ENCODE results near the gene XRN2.

The XRN2 gene

DNA sequence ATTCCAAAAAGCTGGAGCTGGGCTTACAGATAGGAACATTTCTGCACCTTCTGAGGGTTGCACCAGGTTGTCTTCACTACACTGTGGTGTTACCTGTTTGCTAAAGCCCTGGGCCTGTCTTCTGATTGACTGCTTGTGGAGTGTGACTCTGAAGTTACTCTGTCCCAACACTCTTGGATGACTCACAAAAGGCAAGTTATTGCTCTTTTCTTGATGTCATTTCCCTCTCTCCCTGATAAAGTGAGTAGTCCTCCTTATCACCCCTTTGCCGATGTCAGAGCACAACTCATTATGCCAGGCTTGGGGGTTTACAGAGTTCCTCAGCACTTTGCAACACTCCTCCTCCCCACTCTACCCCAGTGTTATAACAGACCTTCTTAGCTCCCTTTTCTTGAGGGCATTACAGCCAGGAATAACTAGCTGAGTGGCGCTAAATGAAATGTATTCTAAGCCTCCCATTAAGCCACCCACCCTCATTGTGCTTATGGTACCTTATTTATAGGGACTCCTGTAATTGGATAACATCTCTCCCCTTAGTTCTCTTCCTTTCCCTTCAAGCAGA, 130.3 kb downstream of the XRN2 start:
- no peak for TF ChIP-seq SIN3A (IDR thresholded peaks at IDR 0.05; ENCODE audit: borderline replicate concordance, insufficient read depth, low read length)
- TF ChIP-seq, protein P1, sequence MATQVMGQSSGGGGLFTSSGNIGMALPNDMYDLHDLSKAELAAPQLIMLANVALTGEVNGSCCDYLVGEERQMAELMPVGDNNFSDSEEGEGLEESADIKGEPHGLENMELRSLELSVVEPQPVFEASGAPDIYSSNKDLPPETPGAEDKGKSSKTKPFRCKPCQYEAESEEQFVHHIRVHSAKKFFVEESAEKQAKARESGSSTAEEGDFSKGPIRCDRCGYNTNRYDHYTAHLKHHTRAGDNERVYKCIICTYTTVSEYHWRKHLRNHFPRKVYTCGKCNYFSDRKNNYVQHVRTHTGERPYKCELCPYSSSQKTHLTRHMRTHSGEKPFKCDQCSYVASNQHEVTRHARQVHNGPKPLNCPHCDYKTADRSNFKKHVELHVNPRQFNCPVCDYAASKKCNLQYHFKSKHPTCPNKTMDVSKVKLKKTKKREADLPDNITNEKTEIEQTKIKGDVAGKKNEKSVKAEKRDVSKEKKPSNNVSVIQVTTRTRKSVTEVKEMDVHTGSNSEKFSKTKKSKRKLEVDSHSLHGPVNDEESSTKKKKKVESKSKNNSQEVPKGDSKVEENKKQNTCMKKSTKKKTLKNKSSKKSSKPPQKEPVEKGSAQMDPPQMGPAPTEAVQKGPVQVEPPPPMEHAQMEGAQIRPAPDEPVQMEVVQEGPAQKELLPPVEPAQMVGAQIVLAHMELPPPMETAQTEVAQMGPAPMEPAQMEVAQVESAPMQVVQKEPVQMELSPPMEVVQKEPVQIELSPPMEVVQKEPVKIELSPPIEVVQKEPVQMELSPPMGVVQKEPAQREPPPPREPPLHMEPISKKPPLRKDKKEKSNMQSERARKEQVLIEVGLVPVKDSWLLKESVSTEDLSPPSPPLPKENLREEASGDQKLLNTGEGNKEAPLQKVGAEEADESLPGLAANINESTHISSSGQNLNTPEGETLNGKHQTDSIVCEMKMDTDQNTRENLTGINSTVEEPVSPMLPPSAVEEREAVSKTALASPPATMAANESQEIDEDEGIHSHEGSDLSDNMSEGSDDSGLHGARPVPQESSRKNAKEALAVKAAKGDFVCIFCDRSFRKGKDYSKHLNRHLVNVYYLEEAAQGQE (IDR thresholded peaks at IDR 0.05; ENCODE audit: insufficient read depth in 1 of 2, low read depth in 2 of 2, low read length in 2 of 2), result no peak
- no peak for TF ChIP-seq FOXP2 (optimal IDR thresholded peaks at IDR 0.05; ENCODE audit: borderline replicate concordance, extremely low read depth, extremely low read length, insufficient read depth)
- no peak for TF ChIP-seq POLR2AphosphoS5 (IDR thresholded peaks at IDR 0.05; ENCODE audit: low read depth, low read length)
- TF ChIP-seq TAF1 (IDR thresholded peaks at IDR 0.05; ENCODE audit: borderline replicate concordance, insufficient read depth, low read length), result no peak

DNA sequence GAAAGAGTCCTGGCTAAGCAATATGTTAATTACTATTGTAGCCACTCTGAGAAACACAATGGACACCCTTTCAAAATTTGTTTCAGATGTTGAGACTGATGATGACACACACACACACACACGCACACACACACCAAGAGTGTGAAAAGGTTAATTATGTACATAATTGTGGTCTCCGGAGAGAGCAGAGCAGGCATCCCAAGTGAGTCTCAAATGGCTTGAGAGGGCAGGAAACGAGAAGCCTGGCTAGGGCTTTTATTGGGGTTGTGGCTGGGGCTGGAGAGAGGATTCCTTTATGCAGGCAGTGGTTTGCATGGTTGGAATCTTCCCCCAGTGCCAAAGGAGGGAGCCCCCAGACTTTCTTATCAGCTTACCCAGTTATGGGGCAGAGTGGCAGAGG, 132.4 kb downstream of the XRN2 start:
- TF ChIP-seq FOXP2 (optimal IDR thresholded peaks at IDR 0.05; ENCODE audit: borderline replicate concordance, extremely low read depth, extremely low read length, insufficient read depth) (no peak), TAF1 (IDR thresholded peaks at IDR 0.05; ENCODE audit: borderline replicate concordance, insufficient read depth, low read length) (no peak), POLR2AphosphoS5 (IDR thresholded peaks at IDR 0.05; ENCODE audit: low read depth, low read length) (no peak), SIN3A (IDR thresholded peaks at IDR 0.05; ENCODE audit: borderline replicate concordance, insufficient read depth, low read length) (no peak)
- TF ChIP-seq, protein P1 (IDR thresholded peaks at IDR 0.05; ENCODE audit: insufficient read depth in 1 of 2, low read depth in 2 of 2, low read length in 2 of 2), result no peak

DNA sequence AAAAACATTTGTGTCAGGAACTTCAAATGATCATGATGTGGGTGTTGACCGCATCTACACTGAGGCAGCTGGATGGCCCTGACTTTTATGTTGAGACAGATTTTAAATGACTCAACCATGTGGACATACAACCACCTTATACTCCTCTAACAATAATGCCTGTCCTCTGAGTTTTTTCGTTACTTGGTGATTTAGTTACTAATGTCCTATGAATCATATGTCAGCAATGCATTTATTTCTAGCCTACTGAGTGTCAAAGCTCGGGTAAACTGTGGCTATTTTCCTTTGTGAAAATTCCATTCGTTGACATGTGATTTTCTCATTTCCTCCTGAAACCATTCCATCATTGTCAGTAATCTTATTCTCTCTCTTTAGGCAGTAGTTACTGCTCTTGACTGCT, 133.1 kb downstream of the XRN2 start:
- TF ChIP-seq TAF1 (IDR thresholded peaks at IDR 0.05; ENCODE audit: borderline replicate concordance, insufficient read depth, low read length), result no peak
- TF ChIP-seq FOXP2 (optimal IDR thresholded peaks at IDR 0.05; ENCODE audit: borderline replicate concordance, extremely low read depth, extremely low read length, insufficient read depth), result no peak
- no peak for TF ChIP-seq SIN3A (IDR thresholded peaks at IDR 0.05; ENCODE audit: borderline replicate concordance, insufficient read depth, low read length)
- TF ChIP-seq, protein P1 (IDR thresholded peaks at IDR 0.05; ENCODE audit: insufficient read depth in 1 of 2, low read depth in 2 of 2, low read length in 2 of 2), result no peak
- no peak for TF ChIP-seq POLR2AphosphoS5 (IDR thresholded peaks at IDR 0.05; ENCODE audit: low read depth, low read length)

DNA sequence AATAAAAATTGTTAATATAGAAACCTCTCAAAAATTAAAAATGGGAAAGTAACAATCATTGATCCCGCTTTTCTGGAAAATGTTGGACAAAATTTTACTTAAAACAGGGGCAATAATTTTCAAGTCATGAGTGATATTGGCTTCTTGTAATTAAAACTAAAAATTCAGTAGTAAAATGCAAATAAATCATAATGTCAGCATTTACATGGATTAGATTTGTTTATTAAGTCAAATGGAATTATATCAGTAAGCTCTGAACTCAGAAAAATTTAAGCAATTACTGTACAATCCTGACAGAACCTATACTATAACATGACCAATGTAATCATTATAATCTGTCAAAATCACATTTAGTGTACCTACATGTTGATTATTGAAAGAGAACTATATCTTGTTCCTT, 134.1 kb downstream of the XRN2 start:
- TF ChIP-seq FOXP2 (optimal IDR thresholded peaks at IDR 0.05; ENCODE audit: borderline replicate concordance, extremely low read depth, extremely low read length, insufficient read depth), result no peak
- no peak for TF ChIP-seq TAF1 (IDR thresholded peaks at IDR 0.05; ENCODE audit: borderline replicate concordance, insufficient read depth, low read length)
- no peak for TF ChIP-seq SIN3A (IDR thresholded peaks at IDR 0.05; ENCODE audit: borderline replicate concordance, insufficient read depth, low read length)
- TF ChIP-seq, protein P1 (IDR thresholded peaks at IDR 0.05; ENCODE audit: insufficient read depth in 1 of 2, low read depth in 2 of 2, low read length in 2 of 2), result no peak
- no peak for TF ChIP-seq POLR2AphosphoS5 (IDR thresholded peaks at IDR 0.05; ENCODE audit: low read depth, low read length)

Data from PFSK-1 (cell line).